ENCODE results near the gene SPP1.
"Not testable (repeated sequence)": the region's sequence is repeated elsewhere in the genome, so short reads cannot be mapped to it uniquely, and the experiment has no call there.

Gene SPP1

GRCh38 chr4:87999191-87999691, 23.7 kb downstream of the SPP1 start:
- DNase-seq: not testable (repeated sequence)

- no peak for DNase-seq
These were observed 26.4 kb downstream of the SPP1 start for GRCh38 chr4:88001871-88002270.

GRCh38 chr4:88002786-88003185, 27.3 kb downstream of the SPP1 start:
- no peak for DNase-seq

GRCh38 chr4:88003261-88003660, 27.7 kb downstream of the SPP1 start:
- no peak for DNase-seq

GRCh38 chr4:88005076-88005475, 29.6 kb downstream of the SPP1 start:
- no peak for DNase-seq

GRCh38 chr4:88005946-88006345, 30.4 kb downstream of the SPP1 start:
- DNase-seq: no peak

GRCh38 chr4:88006956-88007303, 31.4 kb downstream of the SPP1 start:
- no peak for DNase-seq

GRCh38 chr4:88007304-88008121, 32.0 kb downstream of the SPP1 start, which contains the start of gene PKD2:
Gene PKD2 (plus strand): TSS chr4:88007635. CDS start chr4:88007734, 99 bp downstream.
- no peak for DNase-seq

- DNase-seq: no peak
These were observed 32.7 kb downstream of the SPP1 start for GRCh38 chr4:88008122-88008742.

- no peak for DNase-seq
These were observed 33.2 kb downstream of the SPP1 start for GRCh38 chr4:88008743-88009171.

GRCh38 chr4:88009871-88010270, 34.4 kb downstream of the SPP1 start:
- DNase-seq: no peak

- no peak for DNase-seq
These were observed 35.5 kb downstream of the SPP1 start for GRCh38 chr4:88010966-88011365.

- no peak for DNase-seq
These were observed 37.1 kb downstream of the SPP1 start for GRCh38 chr4:88012647-88013046.

- DNase-seq: no peak
These were observed 38.9 kb downstream of the SPP1 start for GRCh38 chr4:88014386-88014905.

GRCh38 chr4:88015659-88016295, 40.3 kb downstream of the SPP1 start:
- DNase-seq: no peak

GRCh38 chr4:88017516-88018297, 42.2 kb downstream of the SPP1 start:
- DNase-seq: no peak

- no peak for DNase-seq
These were observed 43.0 kb downstream of the SPP1 start for GRCh38 chr4:88018466-88018865.

- DNase-seq: no peak
These were observed 46.3 kb downstream of the SPP1 start for GRCh38 chr4:88021824-88022223.

GRCh38 chr4:88022289-88022688, 46.8 kb downstream of the SPP1 start:
- no peak for DNase-seq

GRCh38 chr4:88025868-88026661, 50.6 kb downstream of the SPP1 start:
- not testable (repeated sequence) for DNase-seq

Measured in NCI-H1436 treated with DMSO at 0.1 percent for 48 hours (cell line).